ENCODE measurements around the gene NOL7. TPM values are rescaled to one million over a fixed set of nuclear protein-coding genes. Genes with fewer than 3 reads are reported as not detected.

NOL7 gene
- total and polyA plus RNA-seq, 9 of the 15 experiments (the other 6 are each of a cell fraction or from before 2014, with no cell fraction given) = 19.4 to 235 (median 157) TPM

- Histone ChIP-seq H3K9me1 (ENCODE audit: control insufficient read depth, insufficient read depth, low read length) (no peaks in the 10 kb centered on the region), H3K4me1 (replicated peaks in 1 of 2; ENCODE audit: control insufficient read depth in 2 of 2, insufficient read depth in 2 of 2, low read length in 2 of 2) (no peaks in the 10 kb centered on the region), H3K9ac (ENCODE audit: insufficient read depth in 1 of 2, low read depth in 2 of 2, low read length in 2 of 2) (no peak overlapping the region), H3K4me2 (ENCODE audit: insufficient read depth, low read length) (no peak overlapping the region), H2AFZ (ENCODE audit: low read depth, low read length) (no peak overlapping the region), H3K9me3 (replicated peaks; ENCODE audit: control insufficient read depth, insufficient read depth, low read depth, low read length) (no peaks in the 10 kb centered on the region), H3K27me3 (ENCODE audit: control insufficient read depth in 2 of 2, insufficient read depth in 2 of 2, low read length in 2 of 2) (no peaks in the 10 kb centered on the region), H3K36me3 (ENCODE audit: control insufficient read depth, insufficient read depth, low read length) (peaks cover 90% of the 10 kb centered on the region), H3K4me3 (no peak overlapping the region), H3K79me2 (ENCODE audit: control insufficient read depth, insufficient read depth, low read length) (peaks cover 8% of the 10 kb centered on the region; the same call in 2 of the 3 replicates), H3K27ac (ENCODE audit: extremely low read depth, low read depth, low read length) (no peak overlapping the region), H4K20me1 (replicated peaks; ENCODE audit: control insufficient read depth, insufficient read depth, low read length) (no peaks in the 10 kb centered on the region)
- WGBS (ENCODE audit: insufficient coverage, low coverage, missing lambda C conversion rate) = 40% methylated on average over 4 of the region's 4 CpGs
- BruUV-seq (replicated peaks) = no TSS peak
- intact Hi-C loops (cut with micrococcal nuclease) (no loop called here), in situ Hi-C loops (cut with MboI) (no loop called here)
- ATAC-seq (no peak), DNase-seq (ENCODE audit: extremely low read depth in 1 of 4, low spot score in 3 of 4) (no peak), FAIRE-seq (no peak)
- CTCF ChIA-PET (ENCODE audit: low intra/inter-chr PET ratio) = interaction anchor here (0.6 kb wide), 1 partner anchor 10 kb away, joined by 3 read pairs; no protein-coding TSS in a partner anchor
- POLR2A ChIA-PET = interaction anchor here (5.7 kb wide), 1 partner anchor 14 kb away, joined by 31 read pairs; the partner anchor contains the start of gene NOL7
- no peak for TF ChIP-seq BRF2 (IDR thresholded peaks at IDR 0.05; ENCODE audit: borderline replicate concordance, insufficient read depth, insufficient read length)
- 0 out of 2 replicates have a peak, but pooled peaks have one; percentile 13 for TF ChIP-seq SMARCE1 (IDR thresholded peaks at IDR 0.05)
- peak; percentile 10; the same call in 1 of the 2 replicates for TF ChIP-seq USF2 (CRISPR knock-in tag; IDR thresholded peaks at IDR 0.05)
- no peak for TF ChIP-seq TCF15 (CRISPR knock-in tag; IDR thresholded peaks at IDR 0.05)
- peak; percentile 83; the same call in 1 of the 2 replicates for TF ChIP-seq TOE1 (IDR thresholded peaks at IDR 0.05; ENCODE audit: borderline replicate concordance)
- no peak for TF ChIP-seq TOE1 (CRISPR knock-in tag; IDR thresholded peaks at IDR 0.05; ENCODE audit: borderline replicate concordance, low read depth)
- TF ChIP-seq PBX2 (CRISPR knock-in tag; IDR thresholded peaks at IDR 0.05; ENCODE audit: low read depth) = no peak
- peak; percentile 56; the same call in 1 of the 2 replicates for TF ChIP-seq PBX2 (tag; conservative IDR thresholded peaks at IDR 0.05; ENCODE audit: low read depth)
- TF ChIP-seq BDP1 (IDR thresholded peaks at IDR 0.05; ENCODE audit: insufficient read depth, insufficient read length) = no peak
- no peak for TF ChIP-seq SIN3B (IDR thresholded peaks at IDR 0.05; ENCODE audit: low read depth)
- no peak for TF ChIP-seq ZNF79 (CRISPR knock-in tag; IDR thresholded peaks at IDR 0.05; ENCODE audit: low read depth)
- TF ChIP-seq THRA (IDR thresholded peaks at IDR 0.05) = no peak
- TF ChIP-seq SRSF9 (IDR thresholded peaks at IDR 0.05; ENCODE audit: borderline replicate concordance, low read depth, low read length) = no peak
- TF ChIP-seq ZNF184 (CRISPR knock-in tag; IDR thresholded peaks at IDR 0.05) = no peak
- no peak for TF ChIP-seq TAF1 (IDR thresholded peaks at IDR 0.05; ENCODE audit: control insufficient read depth, extremely low read depth, insufficient read depth, low read length, severe bottlenecking)
Measured at GRCh38 chr6:13629459-13630116, 14.5 kb downstream of the NOL7 start.
